GM12878 (cell line): Measurements from ENCODE around the gene RPP40. TPM values are rescaled to one million over a fixed set of nuclear protein-coding genes. Genes with fewer than 3 reads are reported as not detected.
A peak's percentile ranks its signal among the peaks of the same experiment; 100 is the strongest.

Source experiments
- ASH2L ChIP-seq: fragments of 300-600, 200-600 bp; sonication (generic); IDR thresholded peaks from 2 replicates; pipeline ENCODE4 v1.6.1; 2017; ENCODE audit warnings: low read depth, mild to moderate bottlenecking, borderline replicate concordance
- ATF2 ChIP-seq: IDR thresholded peaks from 2 replicates; pipeline ENCODE4 v1.6.1; 2012; ENCODE audit warnings: low read length, inconsistent platforms
- CBX3 ChIP-seq: fragments of 200-600 bp; sonication (generic); IDR thresholded peaks from 2 replicates; pipeline ENCODE4 v1.6.1; 2016; ENCODE audit warnings: low read depth, borderline replicate concordance
- CEBPZ ChIP-seq: fragments of 150-350 bp; IDR thresholded peaks from 2 replicates; pipeline ENCODE4 v1.6.1; 2016; ENCODE audit warnings: low read depth, low read length
- CHD4 ChIP-seq: fragments of 200-600 bp; sonication (generic); IDR thresholded peaks from 2 replicates; pipeline ENCODE4 v1.6.1; 2016; ENCODE audit warnings: mild to moderate bottlenecking
- FOS ChIP-seq: IDR thresholded peaks from 3 replicates; pipeline ENCODE4 v1.6.1; 2011; ENCODE audit warnings: borderline replicate concordance; ENCODE audit not compliant: insufficient read length; ENCODE audit errors: extremely low read depth
- GATAD2B ChIP-seq: fragments of 450-650 bp; conservative IDR thresholded peaks from 2 replicates; pipeline ENCODE4 v1.6.1; 2017; ENCODE audit warnings: low read depth, mild to moderate bottlenecking, moderate library complexity
- HDAC2 ChIP-seq: fragments of 200-600 bp; sonication (generic); IDR thresholded peaks from 2 replicates; pipeline ENCODE4 v1.6.1; 2017
- KAT2A ChIP-seq: conservative IDR thresholded peaks from 2 replicates; pipeline ENCODE4 v1.6.1; 2011; ENCODE audit warnings: low read depth, low read length; ENCODE audit not compliant: control insufficient read depth
- KDM1A ChIP-seq: fragments of 200-600 bp; sonication (generic); IDR thresholded peaks from 2 replicates; pipeline ENCODE4 v1.6.1; 2016; ENCODE audit warnings: borderline replicate concordance
- LARP7 ChIP-seq: fragments of 450-650 bp; IDR thresholded peaks from 2 replicates; pipeline ENCODE4 v1.6.1; 2017; ENCODE audit warnings: mild to moderate bottlenecking
- MEF2A ChIP-seq: IDR thresholded peaks from 2 replicates; pipeline ENCODE4 v1.6.1; 2011; ENCODE audit warnings: low read depth, mild to moderate bottlenecking, low read length, moderate library complexity; ENCODE audit not compliant: insufficient read depth
- MTA2 ChIP-seq: fragments of 450-650 bp; IDR thresholded peaks from 2 replicates; pipeline ENCODE4 v1.6.1; 2016; ENCODE audit warnings: low read depth, mild to moderate bottlenecking, moderate library complexity
- RELA ChIP-seq: fragments of 450-650 bp; IDR thresholded peaks from 2 replicates; pipeline ENCODE4 v1.8.0; 2014; ENCODE audit warnings: borderline replicate concordance; ENCODE audit not compliant: partially characterized antibody
- RELB ChIP-seq: fragments of 450-650 bp; IDR thresholded peaks from 2 replicates; pipeline ENCODE4 v1.6.1; 2017; ENCODE audit warnings: low read depth, mild to moderate bottlenecking, moderate library complexity
- REST ChIP-seq: IDR thresholded peaks from 2 replicates; pipeline ENCODE4 v1.6.1; 2012; ENCODE audit warnings: mild to moderate bottlenecking, low read depth, low read length
- SREBF2 ChIP-seq: IDR thresholded peaks from 2 replicates; pipeline ENCODE4 v1.6.1; 2012; ENCODE audit warnings: mild to moderate bottlenecking, low read length
- ZNF217 ChIP-seq: fragments of 450-650 bp; IDR thresholded peaks from 2 replicates; pipeline ENCODE4 v1.6.1; 2017; ENCODE audit warnings: antibody characterized with exemption, mild to moderate bottlenecking
- ZNF384 ChIP-seq: IDR thresholded peaks from 2 replicates; pipeline ENCODE4 v1.6.1; 2012; ENCODE audit warnings: low read depth, mild to moderate bottlenecking, low read length, improper control_type of control experiment, borderline replicate concordance
- polyA plus RNA-seq, 11 experiments: library from polyadenylated mRNA; depleted of rRNA in 4 of 11; unstranded in 6 of 11; stranded (reverse) in 5 of 11; fragments of >200 nt; fragmentation: Nextera tagmentation in 4 of 11; fragmentation: Illumina TruSeq in 1 of 11; extraction: Ambion mirVana in 4 of 11; extraction: Trizol in 1 of 11; gene quantifications; 1 replicate in 1 of 11; 2 replicates in 10 of 11; pipeline versions ENCODE4 v1.2.1 to v1.2.3, GENCODE V29; 2011 to 2016; ENCODE audit warnings: inconsistent platforms in 2 of 11, missing spikeins in 2 of 11, low read depth in 1 of 11
- total RNA-seq, 4 experiments: library from RNA; depleted of rRNA in 3 of 4; stranded (reverse); fragments of >200 nt in 3 of 4; fragmentation: Illumina TruSeq in 1 of 4; extraction: Trizol in 1 of 4; gene quantifications; 2 replicates each; pipeline versions ENCODE4 v1.2.1 to v1.2.3, GENCODE V29; 2013 to 2021

Gene RPP40
- total and polyA plus RNA-seq, 10 of the 15 experiments (the other 5 are each of a cell fraction or from before 2014, with no cell fraction given), result 5.6 to 46.3 (median 21.7) TPM

- no peak for TF ChIP-seq HDAC2
- TF ChIP-seq KDM1A, result no peak
- no peak for TF ChIP-seq CHD4
- no peak for TF ChIP-seq MTA2
- 0 out of 2 replicates have a peak, but pooled peaks have one; percentile 19 for TF ChIP-seq LARP7
- TF ChIP-seq ZNF384, result no peak
- no peak for TF ChIP-seq REST
- 0 out of 2 replicates have a peak, but pooled peaks have one; percentile 25 for TF ChIP-seq GATAD2B
- TF ChIP-seq RELA, result no peak
- TF ChIP-seq KAT2A, result no peak
- TF ChIP-seq ASH2L, result no peak
- TF ChIP-seq ZNF217, result no peak
- no peak for TF ChIP-seq MEF2A
- TF ChIP-seq ATF2, result no peak
- no peak for TF ChIP-seq SREBF2
- no peak for TF ChIP-seq FOS
- peak; percentile 29; the same call in 1 of the 2 replicates for TF ChIP-seq RELB
- no peak for TF ChIP-seq CBX3
- no peak for TF ChIP-seq CEBPZ
These were observed at the start of gene RPP40 (continued) for GRCh38 chr6:5003604-5004372.
